Fibroblast of the aortic adventitia (primary cell): ENCODE measurements around the gene CDK5RAP3. TPM values are rescaled to one million over a fixed set of nuclear protein-coding genes. Genes with fewer than 3 reads are reported as not detected.

Source experiments
- DNase-seq: peaks from one replicate; pipeline ENCODE4 v3.0.0-alpha.2; 2010; ENCODE audit warnings: low read depth
- H3K4me3 ChIP-seq: 2 replicates; pipeline ENCODE4 v1.5.1; 2011; ENCODE audit warnings: low read depth, mild to moderate bottlenecking, control low read depth, low read length, moderate library complexity
- CTCF ChIP-seq: IDR thresholded peaks from 2 replicates; pipeline ENCODE4 v1.5.1; 2011; ENCODE audit warnings: mild to moderate bottlenecking, low read length, control low read depth, inconsistent platforms; ENCODE audit not compliant: insufficient read depth
- total RNA-seq: library from RNA; depleted of rRNA; stranded (reverse); fragments of >200 nt; gene quantifications from 2 replicates; pipeline ENCODE4 v1.2.3, GENCODE V29; 2012; ENCODE audit warnings: low replicate concordance

CDK5RAP3 gene
- total RNA-seq, 1 donor, result 49.5 TPM

DNA sequence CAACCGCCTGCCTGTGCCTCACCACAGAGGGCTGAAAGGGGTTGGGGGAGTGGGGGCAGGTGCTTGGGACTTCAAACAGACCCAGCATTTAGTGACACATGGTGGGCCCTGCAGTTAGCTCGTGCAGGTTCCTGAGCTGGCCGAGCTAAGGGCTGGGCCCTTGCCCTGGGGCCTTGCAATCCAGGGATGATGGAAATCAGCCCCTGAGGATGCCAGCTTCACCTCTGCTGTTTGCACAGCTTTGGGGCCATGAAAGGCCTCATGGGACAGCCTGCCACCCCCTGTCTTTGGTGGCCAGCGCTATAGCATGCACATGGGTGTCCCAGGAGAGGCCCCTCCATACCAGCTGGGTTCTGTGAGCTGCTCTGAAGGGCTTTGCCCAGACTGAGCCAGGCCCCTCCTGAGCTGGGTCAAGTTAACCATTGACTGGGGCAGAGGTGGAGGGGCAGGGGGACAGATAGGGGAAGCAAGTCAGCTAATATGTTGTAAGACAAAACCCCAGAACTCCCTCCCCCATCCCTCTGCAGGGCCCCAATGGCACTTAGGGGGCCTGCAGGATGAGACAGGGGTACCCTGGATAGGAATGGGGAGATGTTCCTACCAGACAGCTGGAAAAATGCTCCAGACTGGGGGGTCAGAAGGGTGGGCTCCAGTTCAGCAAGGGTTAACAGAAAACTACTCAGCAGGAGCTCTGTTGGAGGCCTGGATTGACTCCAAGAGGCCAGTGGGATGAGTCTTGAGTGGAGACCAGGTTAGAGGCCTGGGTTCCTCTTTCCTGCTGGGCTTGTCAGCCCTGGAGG lies 13.9 kb upstream of the CDK5RAP3 start:
- no peak for DNase-seq

DNA sequence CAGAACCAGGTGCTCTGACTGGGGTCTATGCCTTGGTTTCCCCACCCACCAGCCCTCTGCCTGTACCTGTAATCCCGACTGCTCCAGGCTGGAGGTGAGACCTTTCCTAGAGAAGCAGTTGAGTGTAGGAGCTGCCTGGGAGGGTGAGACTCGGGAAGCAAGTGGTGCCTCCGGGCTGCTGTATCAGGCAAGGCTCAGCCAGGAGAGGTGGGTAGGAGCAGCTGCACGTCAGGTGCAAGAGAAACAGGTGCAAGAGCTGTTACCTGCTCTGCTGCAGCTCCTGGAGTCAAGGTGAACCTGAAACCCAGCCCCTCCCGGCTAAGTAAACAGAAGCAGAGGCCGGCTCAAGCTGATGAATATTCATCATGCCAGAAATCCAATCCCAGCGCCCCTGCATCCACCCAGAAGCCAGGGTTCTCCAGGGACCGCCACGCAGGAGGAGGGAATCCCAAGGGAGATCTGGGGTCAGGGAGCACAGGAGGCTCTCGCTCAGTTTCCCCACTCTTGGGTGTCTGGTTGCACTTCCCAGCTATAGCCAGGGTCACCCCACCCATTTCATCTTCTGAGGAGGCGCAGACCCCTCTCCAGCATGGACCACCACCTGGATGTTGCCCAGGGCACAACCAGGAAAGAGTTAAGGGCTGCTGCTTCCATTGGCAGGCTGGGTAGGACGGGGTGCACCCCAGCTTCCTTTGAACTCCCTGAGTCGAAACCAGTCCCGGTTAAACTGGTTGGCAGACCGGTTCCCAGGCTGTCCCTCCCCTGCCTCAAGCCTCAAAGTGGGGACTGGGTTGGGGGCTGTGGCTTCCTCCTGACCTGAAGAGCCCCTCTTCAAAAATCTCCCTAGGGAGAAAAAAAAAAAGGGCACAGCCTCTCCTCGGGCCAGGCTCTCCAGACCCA lies 13.1 kb upstream of the CDK5RAP3 start, which contains the start of gene PRR15L:
Gene PRR15L, minus strand, starts transcription at position 293 of the 900 bp plus-strand sequence. CDS start 4,649 bp downstream, outside the sequence.
- DNase-seq, result no peak
- no peak for TF ChIP-seq CTCF
- H3K4me3 ChIP-seq, result no peak within 1 kb of the TSS

More for the DNA sequence above, 13.9 kb upstream of the CDK5RAP3 start:
- no peak overlapping the region for H3K4me3 ChIP-seq
- TF ChIP-seq CTCF, result no peak

DNA sequence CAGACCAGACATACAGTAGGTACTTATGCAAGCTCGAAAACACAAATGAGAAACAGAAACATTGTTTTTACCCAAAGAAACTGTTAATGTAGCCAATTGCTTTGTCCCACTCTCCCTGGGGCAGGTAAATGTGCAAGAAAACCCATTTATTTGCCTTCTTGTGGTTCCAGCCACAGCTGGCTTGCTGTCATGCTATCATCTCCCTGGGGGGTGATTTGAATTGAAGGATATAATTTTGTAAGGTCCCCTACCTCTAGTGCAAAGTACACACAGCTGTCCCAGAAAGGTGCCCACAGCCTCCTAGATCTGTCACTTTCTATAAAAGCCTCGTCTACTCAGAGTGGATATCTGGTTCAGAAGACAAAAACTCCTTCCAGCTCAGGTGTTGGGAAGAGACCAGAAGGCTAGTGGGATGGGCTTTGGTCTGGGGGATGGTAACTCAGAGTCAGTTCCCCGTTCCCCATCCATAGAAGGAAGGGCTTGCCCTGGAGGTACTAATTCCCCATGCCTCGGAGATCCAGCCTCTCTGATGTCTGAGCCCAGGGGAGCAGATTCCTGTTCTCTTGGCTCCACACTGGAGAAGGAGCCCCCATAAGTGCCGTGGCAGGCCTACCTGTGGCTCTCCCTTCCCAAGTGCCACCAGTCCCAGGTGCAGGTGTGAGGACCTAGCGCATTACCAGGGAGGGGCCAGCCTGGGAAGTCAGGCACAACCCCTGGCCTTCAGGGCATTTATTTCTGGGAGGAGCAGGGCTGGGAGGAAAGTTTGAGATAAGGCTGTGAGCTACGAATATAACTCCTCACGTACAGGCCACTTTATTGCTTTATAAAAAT lies 10.9 kb upstream of the CDK5RAP3 start:
- H3K4me3 ChIP-seq, result no peak overlapping the region
- TF ChIP-seq CTCF, result no peak
- no peak for DNase-seq

- no peak overlapping the region for H3K4me3 ChIP-seq
- no peak for DNase-seq
- TF ChIP-seq CTCF, result no peak
Measured at GRCh38 chr17:47961406-47961805, 9.5 kb upstream of the CDK5RAP3 start.

DNA sequence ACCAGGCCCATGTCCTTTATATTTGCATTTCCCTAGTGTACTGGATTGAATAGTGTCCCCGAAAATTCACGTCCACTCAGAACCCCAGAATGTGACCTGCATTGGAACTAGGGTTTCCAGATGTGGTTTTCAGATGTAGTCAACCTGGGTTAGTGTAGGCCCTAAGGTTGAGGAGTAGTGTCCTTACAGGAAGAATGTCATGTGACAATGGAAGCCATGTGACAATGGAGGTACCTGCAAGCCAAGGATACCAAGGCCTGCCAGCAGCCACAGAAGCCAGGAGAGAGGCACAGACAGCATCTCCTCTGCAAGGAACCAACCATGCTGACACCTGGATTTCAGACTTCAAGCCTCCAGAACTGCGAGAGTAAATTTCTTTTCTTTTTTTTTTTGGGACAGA lies 8.0 kb upstream of the CDK5RAP3 start:
- no peak for TF ChIP-seq CTCF
- DNase-seq, result no peak
- H3K4me3 ChIP-seq, result no peak overlapping the region

DNA sequence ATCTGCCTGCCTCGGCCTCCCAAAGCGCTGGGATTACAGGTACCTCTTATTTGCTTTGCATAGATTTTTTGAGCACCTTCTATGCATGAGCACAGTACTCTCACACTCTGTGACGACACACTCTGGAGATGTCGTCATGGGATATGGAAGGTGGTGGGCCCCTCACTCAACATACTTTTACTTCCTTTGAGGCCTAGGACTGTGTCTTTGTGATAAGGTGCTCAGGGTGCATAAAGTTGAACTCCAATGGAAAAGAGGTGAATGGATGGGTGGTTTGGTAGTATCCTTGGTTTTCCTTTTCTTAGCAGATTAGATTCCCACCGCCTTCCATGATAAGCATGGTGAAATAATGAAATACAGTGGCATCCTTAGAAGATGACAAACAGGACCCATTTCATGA lies 6.1 kb upstream of the CDK5RAP3 start:
- H3K4me3 ChIP-seq, result no peak overlapping the region
- no peak for DNase-seq
- no peak for TF ChIP-seq CTCF
